ENCODE measurements around the gene MCTP2. TPM values are rescaled to one million over a fixed set of nuclear protein-coding genes. Genes with fewer than 3 reads are reported as not detected.

MCTP2 gene
- total and polyA plus RNA-seq, 2 of the 13 experiments (the other 11 are each of a cell fraction or from before 2014, with no cell fraction given): 5.1 to 8.6 TPM

GRCh38 chr15:94432279-94432678 is 200.9 kb downstream of the MCTP2 start:
- FAIRE-seq (no peak), DNase-seq (ENCODE audit: low spot score) (no peak), ATAC-seq (no peak)
- Histone ChIP-seq H3K9me3 (ENCODE audit: low read length) (peaks cover 10% of the 10 kb centered on the region), H3K36me3 (replicated peaks in 1 of 2; ENCODE audit: control insufficient read depth in 1 of 2, insufficient read depth in 2 of 2, low read length in 2 of 2) (no peaks in the 10 kb centered on the region), H3K4me1 (ENCODE audit: insufficient read depth, low read length) (no peaks in the 10 kb centered on the region), H3K27ac (ENCODE audit: extremely low read length, insufficient read depth, low read length) (no peak overlapping the region), H3K79me2 (ENCODE audit: insufficient read depth, low read length) (no peaks in the 10 kb centered on the region), H3K4me2 (ENCODE audit: low read depth, low read length) (no peak overlapping the region), H3K4me3 (replicated peaks in 1 of 3; ENCODE audit: insufficient read depth in 1 of 3, low read depth in 2 of 3, low read length in 3 of 3) (no peak overlapping the region), H3K27me3 (ENCODE audit: control insufficient read depth in 1 of 2, insufficient read depth in 2 of 2, low read length in 2 of 2) (no peaks in the 10 kb centered on the region), H2AFZ (ENCODE audit: low read length) (no peak overlapping the region), H3K9ac (ENCODE audit: insufficient read depth, low read depth, low read length) (no peak overlapping the region), H4K20me1 (ENCODE audit: insufficient read depth, low read length) (no peaks in the 10 kb centered on the region)
- 6% methylated on average over 1 of the region's 1 CpG for WGBS (ENCODE audit: low lambda C conversion rate)
- intact Hi-C loops (cut with micrococcal nuclease; ENCODE audit: unreplicated experiment): no loop called here
- ChIA-PET CTCF (ENCODE audit: low intra/inter-chr PET ratio, low total read pairs) (no interaction called here), POLR2A (no interaction called here)
- no TSS peak for BruUV-seq (replicated peaks)
- in situ Hi-C loops (cut with HindIII; ENCODE audit: extremely low pct_ligation_motif_present, low pct_unique_long_range_greater_than_20kb): no loop called here
- TF ChIP-seq NFE2L2 (IDR thresholded peaks at IDR 0.05; ENCODE audit: low read length) (no peak), MTF1 (CRISPR knock-in tag; IDR thresholded peaks at IDR 0.05) (no peak), CTCF (CRISPR knock-in tag; IDR thresholded peaks at IDR 0.05) (no peak), POGK (CRISPR knock-in tag; conservative IDR thresholded peaks at IDR 0.05) (no peak), ZNF496 (CRISPR knock-in tag; IDR thresholded peaks at IDR 0.05; ENCODE audit: insufficient replicate concordance) (no peak), MLX (CRISPR knock-in tag; IDR thresholded peaks at IDR 0.05) (no peak), REPIN1 (CRISPR knock-in tag; IDR thresholded peaks at IDR 0.05; ENCODE audit: borderline replicate concordance, low read depth) (no peak), FOXO4 (CRISPR knock-in tag; conservative IDR thresholded peaks at IDR 0.05) (no peak), SPEN (CRISPR knock-in tag; IDR thresholded peaks at IDR 0.05; ENCODE audit: low read depth) (no peak), ZKSCAN5 (CRISPR knock-in tag; IDR thresholded peaks at IDR 0.05) (no peak), ZNF121 (CRISPR knock-in tag; IDR thresholded peaks at IDR 0.05) (no peak), ZNF577 (CRISPR knock-in tag; IDR thresholded peaks at IDR 0.05; ENCODE audit: borderline replicate concordance, low read depth) (no peak), TCF7 (IDR thresholded peaks at IDR 0.05; ENCODE audit: low read depth) (no peak), ZNF292 (CRISPR knock-in tag; IDR thresholded peaks at IDR 0.05; ENCODE audit: borderline replicate concordance, low read depth) (no peak), ZNF432 (CRISPR knock-in tag; IDR thresholded peaks at IDR 0.05; ENCODE audit: borderline replicate concordance) (no peak), ZBTB39 (CRISPR knock-in tag; IDR thresholded peaks at IDR 0.05) (no peak), JARID2 (CRISPR knock-in tag; IDR thresholded peaks at IDR 0.05; ENCODE audit: insufficient replicate concordance) (no peak)

Measured in HepG2 (cell line).